ENCODE measurements around the gene SH3PXD2A.
A peak's percentile ranks its signal among the peaks of the same experiment; 100 is the strongest.
"Not testable (repeated sequence)": the region's sequence is repeated elsewhere in the genome, so short reads cannot be mapped to it uniquely, and the experiment has no call there.

Gene SH3PXD2A

DNA sequence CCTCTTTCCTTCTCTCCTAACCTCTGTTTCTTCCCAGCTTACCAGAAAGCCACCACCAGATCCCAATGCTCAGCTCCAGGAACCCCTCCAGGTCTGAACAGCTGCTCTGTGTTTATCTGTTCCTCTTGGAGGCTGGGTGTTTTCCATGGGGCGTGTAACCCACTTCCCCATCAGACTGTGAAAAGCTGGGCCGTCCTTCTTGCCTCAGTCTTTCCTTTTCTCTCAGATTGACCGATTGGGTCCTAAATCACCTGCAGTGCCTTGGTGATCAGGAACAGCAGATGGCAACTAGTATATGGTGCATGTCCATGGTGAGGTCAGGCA is 4.8 kb downstream of the SH3PXD2A start:
- DNase-seq (no peak), ATAC-seq (no peak)

DNA sequence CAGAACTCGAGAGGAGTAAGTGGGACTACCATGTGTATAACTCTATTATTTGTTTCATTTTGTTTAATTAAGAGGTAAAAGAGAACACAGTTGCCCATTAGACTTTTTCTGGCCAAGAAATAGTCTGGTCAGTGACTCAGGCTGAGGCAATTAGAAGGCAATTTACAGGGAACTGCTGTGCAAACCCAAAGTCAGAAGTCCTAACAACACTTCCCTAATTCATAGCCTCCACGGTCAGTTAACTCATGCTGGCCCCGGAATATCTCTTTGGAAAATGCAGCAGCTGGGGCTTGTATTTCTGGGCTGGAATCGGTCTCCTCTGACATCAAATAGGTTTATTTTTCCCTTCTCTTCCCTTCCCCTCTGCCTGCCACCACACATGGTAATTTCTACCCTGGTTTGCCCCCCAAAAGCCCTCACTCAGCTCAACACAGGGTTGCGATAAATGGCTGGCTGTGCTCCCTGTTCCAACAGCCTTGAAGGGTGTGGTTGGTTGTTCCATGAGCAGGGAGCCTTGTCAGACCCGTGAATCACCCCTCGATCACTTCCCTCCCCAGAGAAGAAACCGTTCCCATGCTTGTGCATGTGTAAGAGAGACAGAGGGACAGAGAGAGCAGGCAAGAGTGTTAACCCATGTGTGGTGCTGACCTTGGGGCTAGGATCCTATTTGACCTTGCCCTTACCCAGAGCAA is 5.3 kb downstream of the SH3PXD2A start:
- no peak for ATAC-seq
- no peak for DNase-seq

- DNase-seq (no peak), ATAC-seq (no peak)
Measured at GRCh38 chr10:103849212-103849877, 6.0 kb downstream of the SH3PXD2A start.

DNA sequence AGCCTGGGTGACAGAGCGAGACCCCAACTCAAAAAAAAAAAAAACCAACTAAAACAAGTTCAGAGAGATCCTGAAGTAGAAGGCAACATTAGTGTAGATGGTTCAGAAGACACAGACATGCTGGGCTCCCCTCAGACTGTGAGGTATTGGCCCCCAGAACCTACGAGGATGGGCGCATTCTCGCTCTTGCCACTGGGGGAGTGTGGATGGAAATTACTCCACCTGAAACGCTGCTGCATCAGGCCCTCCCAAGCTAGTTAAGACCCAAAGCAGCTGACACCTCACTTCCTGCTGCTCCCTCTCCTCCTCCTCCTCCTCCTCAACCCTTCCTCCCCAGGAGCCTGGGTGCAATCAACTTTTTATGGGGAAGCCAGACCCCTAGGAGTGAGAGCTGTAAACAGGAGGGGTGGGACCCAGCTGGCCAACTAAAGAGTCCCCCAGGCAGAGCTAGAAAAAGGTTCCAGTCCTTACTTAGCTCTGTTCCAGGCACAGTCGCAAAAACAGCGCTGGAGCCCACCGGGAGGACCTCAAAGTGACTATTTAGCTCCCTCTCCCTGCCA is 7.4 kb downstream of the SH3PXD2A start:
- ATAC-seq (peak; percentile 57), DNase-seq (peak; percentile 38)

DNA sequence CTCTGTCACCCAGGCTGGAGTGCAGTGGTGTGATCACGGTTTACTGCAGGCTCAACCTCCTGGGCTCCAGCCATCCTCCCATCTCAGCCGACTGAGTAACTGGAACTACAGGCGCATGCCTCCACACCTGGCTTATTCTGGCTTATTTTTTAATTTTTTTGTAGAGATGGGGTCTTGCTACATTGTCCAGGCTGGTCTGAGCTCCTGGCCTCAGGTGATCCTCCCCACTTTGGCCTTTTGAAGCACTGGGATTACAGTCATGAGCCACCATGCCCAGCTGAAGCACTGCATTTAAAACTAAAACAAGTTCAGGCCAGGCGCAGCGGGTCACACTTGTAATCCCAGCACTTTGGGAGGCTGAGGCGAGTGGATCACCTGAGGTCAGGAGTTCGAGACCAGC is 8.0 kb downstream of the SH3PXD2A start:
- ATAC-seq, result no peak
- DNase-seq, result no peak

- peak; percentile 66 for ATAC-seq
- peak; percentile 20 for DNase-seq
Measured at GRCh38 chr10:103845972-103846371, 9.4 kb downstream of the SH3PXD2A start.

DNA sequence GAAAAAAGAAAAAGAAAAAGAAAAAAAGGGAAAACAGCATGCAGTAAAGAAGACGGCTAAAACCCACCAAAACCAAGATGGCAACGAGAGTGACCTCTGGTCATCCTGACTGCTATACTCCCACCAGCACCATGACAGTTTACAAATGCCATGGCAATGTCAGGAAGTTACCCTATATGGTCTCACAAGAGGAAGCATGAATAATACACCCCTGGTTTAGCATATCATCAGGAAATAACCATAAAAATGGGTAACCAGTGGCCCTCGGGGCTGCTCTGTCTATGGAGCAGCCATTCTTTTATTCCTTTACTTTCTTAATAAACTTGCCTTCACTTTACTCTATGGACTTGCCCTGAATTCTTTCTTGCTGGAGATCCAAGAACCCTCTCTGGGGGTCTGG is 10.0 kb downstream of the SH3PXD2A start:
- ATAC-seq, DNase-seq: not testable (repeated sequence)

DNA sequence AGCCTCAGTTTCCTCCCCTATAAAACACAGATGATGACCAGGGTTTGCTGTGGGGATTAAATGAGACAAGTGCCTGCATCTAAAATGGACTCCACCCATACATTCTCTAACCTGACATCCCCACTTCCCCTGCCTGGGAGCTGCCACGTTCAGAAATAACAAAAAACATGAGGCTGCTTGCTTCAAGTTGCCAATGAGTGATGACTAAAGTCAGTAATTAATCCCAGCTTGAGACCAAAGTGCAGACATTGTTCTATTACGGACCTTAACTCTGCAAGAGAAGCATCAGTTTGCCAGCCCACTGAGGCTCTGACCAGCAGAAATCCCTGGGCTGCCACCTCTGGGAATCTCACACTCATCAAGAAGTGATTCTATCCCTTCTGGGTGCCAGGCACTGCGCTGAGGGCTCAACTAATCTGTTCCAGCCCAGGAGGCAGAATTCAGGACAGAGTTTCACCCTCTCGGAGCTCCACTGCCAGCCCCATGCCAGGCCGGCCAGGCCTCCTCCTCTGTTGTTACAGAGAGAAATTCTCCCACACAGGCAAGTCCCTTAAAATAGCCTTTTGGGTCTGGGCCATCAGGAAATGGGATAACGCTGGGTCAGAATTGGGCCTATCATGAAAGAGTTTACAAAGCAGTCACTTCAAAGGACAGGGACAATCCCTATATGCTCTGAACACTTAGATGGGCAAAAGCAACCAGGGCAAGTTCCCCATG is 11.4 kb downstream of the SH3PXD2A start:
- DNase-seq, result no peak
- no peak for ATAC-seq

DNA sequence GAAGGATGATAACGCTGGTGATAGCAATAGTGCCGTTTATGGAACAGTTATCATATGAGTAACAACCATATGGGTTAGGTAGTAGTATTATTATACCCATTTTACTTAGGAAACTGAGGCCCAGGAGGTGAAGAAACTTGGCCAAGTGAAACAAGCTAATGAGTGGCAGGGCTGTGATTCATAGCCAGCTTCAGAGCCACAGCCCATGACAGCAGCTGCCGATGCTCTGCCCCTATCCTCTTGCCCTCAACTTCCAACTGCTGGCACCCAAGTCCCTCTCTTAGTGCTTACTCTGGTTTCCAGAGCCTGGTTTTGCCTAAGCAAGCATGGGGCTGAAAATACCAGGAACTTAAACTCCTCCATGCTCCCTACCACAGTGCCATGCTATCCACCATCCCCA is 12.3 kb downstream of the SH3PXD2A start:
- no peak for DNase-seq
- ATAC-seq, result no peak

DNA sequence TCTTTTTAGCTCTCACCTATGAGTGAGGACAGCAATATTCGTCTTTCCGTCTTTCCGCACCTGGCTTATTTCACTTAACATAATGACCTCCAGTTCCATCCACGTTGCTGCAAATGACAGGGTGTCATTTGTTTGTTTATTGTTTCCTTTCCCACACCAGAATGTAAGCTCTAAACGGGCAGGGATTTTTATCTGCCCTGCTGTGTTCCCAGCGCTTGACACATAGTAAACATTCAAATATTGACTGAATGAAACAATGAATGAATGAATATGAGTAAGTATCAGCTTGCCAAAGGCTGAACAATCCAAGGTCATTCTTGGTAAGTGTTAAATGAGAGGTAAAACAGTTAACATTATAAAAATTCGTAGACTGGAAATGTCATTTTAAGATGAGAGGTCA is 12.8 kb downstream of the SH3PXD2A start:
- ATAC-seq (no peak), DNase-seq (no peak)

DNA sequence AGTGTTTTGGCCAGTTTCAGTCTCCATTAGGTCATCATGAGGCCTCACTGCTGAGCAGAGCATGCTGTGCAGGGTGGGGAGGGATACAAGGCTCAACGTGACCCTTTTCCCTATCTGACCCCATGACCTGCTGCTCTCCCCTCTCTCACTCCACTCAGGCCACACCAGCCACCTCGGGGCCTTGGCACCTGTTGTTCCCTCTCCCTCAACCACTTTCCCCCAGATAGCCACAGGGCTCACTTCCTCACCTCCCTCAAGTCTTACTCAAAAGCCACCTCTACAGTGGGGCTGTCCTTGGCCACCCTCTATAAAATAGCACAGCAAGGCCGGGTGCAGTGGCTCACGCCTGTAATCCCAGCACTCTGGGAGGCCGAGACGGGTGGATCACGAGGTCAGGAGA is 13.9 kb downstream of the SH3PXD2A start:
- DNase-seq, result no peak
- ATAC-seq, result no peak

GRCh38 chr10:103840740-103841070 is 14.7 kb downstream of the SH3PXD2A start:
- DNase-seq (no peak), ATAC-seq (no peak)

DNA sequence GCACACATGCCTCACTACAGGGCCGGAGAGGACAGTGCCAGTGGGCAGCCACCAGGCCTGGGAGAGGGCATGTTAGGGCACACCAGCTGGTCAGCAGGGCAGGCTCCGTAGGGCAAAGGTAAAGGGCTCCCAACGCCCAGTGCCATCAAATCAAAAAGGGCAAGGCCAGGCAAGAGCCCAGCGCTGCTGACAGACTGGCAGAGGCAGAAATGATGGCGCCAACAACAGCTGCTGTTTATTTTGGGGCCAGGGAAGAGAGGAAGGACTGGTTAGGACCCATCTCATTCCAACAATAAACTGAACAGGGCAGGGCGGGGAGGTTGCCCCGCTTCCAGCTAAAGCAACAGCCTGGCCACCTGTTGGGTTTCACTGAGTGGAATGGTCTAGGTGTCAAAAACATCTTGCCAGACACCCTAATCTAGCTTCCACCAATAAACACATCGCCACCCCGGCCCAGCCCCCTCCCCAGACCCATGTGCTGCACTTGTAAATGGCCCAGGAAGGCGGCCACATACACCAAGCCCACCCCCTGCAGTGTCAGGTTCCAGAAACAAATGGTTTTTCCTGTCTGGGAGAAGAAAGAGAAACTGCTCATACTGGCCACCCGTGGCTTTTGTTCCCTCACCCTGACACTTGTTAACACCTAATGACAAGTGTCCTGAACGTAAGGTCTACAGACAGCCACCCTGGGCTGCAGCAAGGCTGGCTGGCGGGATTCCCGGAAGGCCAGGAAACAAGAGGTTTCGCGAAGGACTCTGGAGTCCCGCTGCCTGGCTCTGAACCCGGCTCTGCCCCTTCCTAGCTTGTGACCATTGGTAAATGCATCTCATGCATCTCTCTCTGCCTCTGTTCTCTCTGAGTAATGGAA is 15.3 kb downstream of the SH3PXD2A start:
- no peak for ATAC-seq
- DNase-seq, result no peak

DNA sequence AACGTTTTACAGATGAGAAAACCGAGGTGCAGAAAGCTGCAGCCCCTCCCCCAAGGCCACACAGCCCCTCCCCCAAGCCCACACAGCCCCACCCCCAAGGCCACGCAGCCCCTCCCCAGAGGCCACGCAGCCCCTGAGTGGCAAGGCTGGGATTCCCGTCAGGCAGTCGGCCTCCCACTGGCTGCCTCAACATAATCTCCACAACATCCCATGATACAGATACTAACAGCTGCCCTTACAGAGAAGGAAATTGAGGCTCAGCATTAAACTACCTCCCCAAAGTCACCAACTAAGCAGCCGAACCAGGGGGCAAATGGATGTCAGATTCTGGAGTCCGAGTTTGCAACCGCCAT is 15.9 kb downstream of the SH3PXD2A start:
- DNase-seq, result no peak
- ATAC-seq, result no peak

- no peak for DNase-seq
- ATAC-seq, result no peak
Measured at GRCh38 chr10:103838862-103839518, 16.4 kb downstream of the SH3PXD2A start.

GRCh38 chr10:103838070-103838395 is 17.3 kb downstream of the SH3PXD2A start:
- ATAC-seq (no peak), DNase-seq (no peak)

- DNase-seq (no peak), ATAC-seq (no peak)
Measured at GRCh38 chr10:103837370-103838069, 17.9 kb downstream of the SH3PXD2A start.

DNA sequence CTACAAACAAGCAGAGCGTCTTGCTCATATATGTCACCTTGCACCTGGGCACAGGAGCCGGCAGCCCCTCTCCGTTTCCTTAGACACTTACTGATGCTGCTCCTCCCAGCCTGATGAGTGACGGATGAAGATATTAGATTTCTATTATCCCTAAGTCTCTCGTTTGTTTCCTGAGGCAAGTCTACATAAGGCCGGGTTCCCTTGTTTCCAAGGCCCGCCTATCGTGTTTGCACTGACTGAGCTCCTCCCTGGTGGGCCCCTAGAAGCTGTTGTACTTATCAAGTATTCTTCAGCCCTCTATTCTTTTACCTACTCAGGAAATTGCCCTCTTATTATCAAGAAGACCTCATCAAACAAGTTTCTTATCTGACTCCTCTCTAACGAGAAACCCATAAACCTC is 18.5 kb downstream of the SH3PXD2A start:
- DNase-seq, result no peak
- ATAC-seq, result no peak

- no peak for DNase-seq
- no peak for ATAC-seq
Measured at GRCh38 chr10:103836273-103836672, 19.1 kb downstream of the SH3PXD2A start.

DNA sequence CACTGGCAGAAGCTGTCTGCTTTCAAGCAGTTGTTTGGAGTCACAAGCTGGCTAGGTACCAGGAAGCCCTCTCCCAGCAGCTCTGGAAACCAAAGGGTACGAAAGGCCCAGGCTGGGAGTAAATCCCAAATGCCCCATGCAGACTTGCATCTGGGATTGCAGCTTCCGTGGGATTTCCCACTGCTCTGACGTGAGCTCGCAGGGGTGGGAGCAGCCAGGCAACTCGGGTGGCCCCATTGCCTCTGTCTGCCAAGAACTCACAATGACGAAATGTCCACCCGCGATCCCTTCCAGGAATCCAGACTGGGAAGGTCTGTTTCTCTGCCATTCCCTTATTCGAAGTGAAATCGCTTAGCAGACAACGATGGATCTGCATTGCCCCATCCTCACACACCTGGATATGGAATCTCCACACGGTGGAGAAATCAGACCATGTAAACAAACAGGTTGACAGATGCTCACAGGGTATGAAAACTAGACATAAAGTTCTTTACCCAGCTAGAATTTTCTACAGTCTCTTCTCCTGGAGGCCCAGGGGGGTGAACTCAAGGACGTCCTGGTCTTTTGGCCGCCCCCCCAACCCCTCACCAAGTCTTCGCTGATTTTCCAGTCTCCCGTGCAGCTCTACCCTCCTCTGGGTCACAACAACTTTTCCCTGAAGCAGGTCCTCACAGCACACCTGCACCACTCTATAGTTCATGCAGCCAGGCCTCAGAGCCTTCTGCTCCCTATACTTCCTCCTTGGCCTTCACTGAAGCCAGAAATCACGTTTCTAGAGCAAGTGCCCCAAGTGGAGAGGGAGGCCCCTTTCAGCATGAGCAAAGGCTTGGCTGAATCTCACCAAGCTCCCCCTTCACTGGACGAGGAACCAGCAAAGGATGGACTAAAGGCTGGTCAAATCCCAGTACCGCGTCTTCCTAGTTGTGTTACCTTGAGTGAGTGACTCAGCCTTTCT is 20.0 kb downstream of the SH3PXD2A start:
- DNase-seq (no peak), ATAC-seq (no peak)
